HG03432 (cell line): ENCODE results near the gene SLC9A9.
A peak's percentile ranks its signal among the peaks of the same experiment; 100 is the strongest.
"Not testable (repeated sequence)": the region's sequence is repeated elsewhere in the genome, so short reads cannot be mapped to it uniquely, and the experiment has no call there.

Source experiments
- ATAC-seq: cut with Tn5 transposase; IDR thresholded peaks from one replicate; pipeline ENCODE4 v1.9.1; 2021; ENCODE audit warnings: mild to moderate bottlenecking, moderate library complexity; ENCODE audit not compliant: unreplicated experiment

SLC9A9 gene

GRCh38 chr3:143699424-143699823 is 148.8 kb downstream of the SLC9A9 start:
- ATAC-seq = no peak

- ATAC-seq = no peak
Observed at GRCh38 chr3:143698682-143699303, 149.5 kb downstream of the SLC9A9 start.

GRCh38 chr3:143697975-143698374 is 150.3 kb downstream of the SLC9A9 start:
- no peak for ATAC-seq

- not testable (repeated sequence) for ATAC-seq
Observed at GRCh38 chr3:143695333-143695732, 152.9 kb downstream of the SLC9A9 start.

GRCh38 chr3:143693506-143693905 is 154.8 kb downstream of the SLC9A9 start:
- no peak for ATAC-seq

GRCh38 chr3:143686638-143687197 is 161.6 kb downstream of the SLC9A9 start:
- no peak for ATAC-seq

GRCh38 chr3:143685491-143685890 is 162.8 kb downstream of the SLC9A9 start:
- ATAC-seq = no peak

- ATAC-seq = no peak
Observed at GRCh38 chr3:143677430-143677829, 170.8 kb downstream of the SLC9A9 start.

GRCh38 chr3:143676747-143677146 is 171.5 kb downstream of the SLC9A9 start:
- ATAC-seq = no peak

GRCh38 chr3:143676021-143676420 is 172.2 kb downstream of the SLC9A9 start:
- no peak for ATAC-seq

- peak; percentile 71 for ATAC-seq
Observed at GRCh38 chr3:143674100-143674968, 173.9 kb downstream of the SLC9A9 start.

GRCh38 chr3:143672396-143673165 is 175.7 kb downstream of the SLC9A9 start:
- ATAC-seq = no peak

- ATAC-seq = no peak
Observed at GRCh38 chr3:143671626-143672025, 176.6 kb downstream of the SLC9A9 start.

- ATAC-seq = peak; percentile 86
Observed at GRCh38 chr3:143668924-143669790, 179.1 kb downstream of the SLC9A9 start.

GRCh38 chr3:143668385-143668784 is 179.9 kb downstream of the SLC9A9 start:
- no peak for ATAC-seq

- ATAC-seq = no peak
Observed at GRCh38 chr3:143661677-143662076, 186.6 kb downstream of the SLC9A9 start.

- ATAC-seq = no peak
Observed at GRCh38 chr3:143658861-143659260, 189.4 kb downstream of the SLC9A9 start.

- no peak for ATAC-seq
Observed at GRCh38 chr3:143658116-143658515, 190.2 kb downstream of the SLC9A9 start.

GRCh38 chr3:143657391-143657790 is 190.9 kb downstream of the SLC9A9 start:
- ATAC-seq = no peak

- ATAC-seq = no peak
Observed at GRCh38 chr3:143654906-143655305, 193.4 kb downstream of the SLC9A9 start.
